Coronary artery (tissue), 2 donors: ENCODE results near the gene RNASEH2A.
A peak's percentile ranks its signal among the peaks of the same experiment; 100 is the strongest.

Experiments
- DNase-seq: peaks from one replicate; pipeline ENCODE4 v3.0.0-alpha.2; 2017; ENCODE audit warnings: low spot score
- H3K27ac ChIP-seq, 2 donors: fragments of 200-600 bp; sonication (generic); one replicate each; pipeline ENCODE4 v1.5.1; 2016 to 2019
- H3K4me3 ChIP-seq: fragments of 200-600 bp; sonication (generic); 2 replicates; pipeline ENCODE4 v1.5.1; 2016; ENCODE audit warnings: mild to moderate bottlenecking, moderate library complexity
- TF ChIP-seq, protein P1 (sequence below): fragments of 200-600 bp; sonication (generic); IDR thresholded peaks from one replicate; pipeline ENCODE4 v1.5.1; 2019; ENCODE audit warnings: antibody characterized with exemption

RNASEH2A gene

DNA sequence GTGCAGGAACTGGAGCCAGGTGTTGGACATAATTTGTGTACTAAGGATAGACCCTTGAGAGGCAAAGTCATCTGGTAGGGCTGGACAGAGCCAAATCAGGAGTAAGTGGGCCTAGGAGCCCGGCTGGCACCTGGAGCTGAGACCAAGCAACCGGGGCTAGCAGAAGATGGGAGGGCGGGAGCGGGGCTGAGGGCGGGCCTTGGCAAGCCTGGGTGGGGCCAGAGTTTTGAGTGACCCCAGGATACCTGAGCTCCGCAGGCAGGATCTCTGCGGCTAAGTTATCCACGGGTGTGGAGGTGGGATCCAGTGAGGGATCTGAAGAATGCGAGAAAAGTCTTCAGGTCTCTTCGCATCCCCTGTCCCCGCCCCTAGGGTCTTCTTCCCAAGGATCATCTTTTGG is 39.2 kb upstream of the RNASEH2A start:
- Histone ChIP-seq H3K4me3 (no peak overlapping the region), H3K27ac (no peak overlapping the region)
- no peak for DNase-seq
- TF ChIP-seq, protein P1, sequence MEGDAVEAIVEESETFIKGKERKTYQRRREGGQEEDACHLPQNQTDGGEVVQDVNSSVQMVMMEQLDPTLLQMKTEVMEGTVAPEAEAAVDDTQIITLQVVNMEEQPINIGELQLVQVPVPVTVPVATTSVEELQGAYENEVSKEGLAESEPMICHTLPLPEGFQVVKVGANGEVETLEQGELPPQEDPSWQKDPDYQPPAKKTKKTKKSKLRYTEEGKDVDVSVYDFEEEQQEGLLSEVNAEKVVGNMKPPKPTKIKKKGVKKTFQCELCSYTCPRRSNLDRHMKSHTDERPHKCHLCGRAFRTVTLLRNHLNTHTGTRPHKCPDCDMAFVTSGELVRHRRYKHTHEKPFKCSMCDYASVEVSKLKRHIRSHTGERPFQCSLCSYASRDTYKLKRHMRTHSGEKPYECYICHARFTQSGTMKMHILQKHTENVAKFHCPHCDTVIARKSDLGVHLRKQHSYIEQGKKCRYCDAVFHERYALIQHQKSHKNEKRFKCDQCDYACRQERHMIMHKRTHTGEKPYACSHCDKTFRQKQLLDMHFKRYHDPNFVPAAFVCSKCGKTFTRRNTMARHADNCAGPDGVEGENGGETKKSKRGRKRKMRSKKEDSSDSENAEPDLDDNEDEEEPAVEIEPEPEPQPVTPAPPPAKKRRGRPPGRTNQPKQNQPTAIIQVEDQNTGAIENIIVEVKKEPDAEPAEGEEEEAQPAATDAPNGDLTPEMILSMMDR, result no peak

DNA sequence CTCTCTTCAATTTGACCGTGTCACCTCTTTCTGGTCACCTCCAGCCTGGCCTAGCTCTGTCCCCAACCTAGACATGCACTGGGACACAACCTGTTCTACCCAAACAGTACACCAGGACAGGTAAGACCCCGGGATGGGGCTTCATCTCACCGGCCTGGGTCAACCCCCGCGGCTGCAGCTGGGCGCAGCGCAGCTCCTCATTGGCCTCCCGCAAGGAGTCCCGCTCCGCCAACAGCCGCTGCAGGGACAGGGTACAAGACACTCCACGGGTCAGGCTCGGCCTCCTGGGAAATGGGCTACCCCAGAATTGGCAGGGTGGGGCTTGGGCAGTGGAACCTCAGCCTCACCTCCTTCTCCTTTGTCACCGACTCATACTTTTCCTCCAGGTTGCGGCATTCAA is 38.7 kb upstream of the RNASEH2A start:
- TF ChIP-seq, protein P1, result no peak
- Histone ChIP-seq H3K27ac (no peak overlapping the region), H3K4me3 (no peak overlapping the region)
- no peak for DNase-seq

DNA sequence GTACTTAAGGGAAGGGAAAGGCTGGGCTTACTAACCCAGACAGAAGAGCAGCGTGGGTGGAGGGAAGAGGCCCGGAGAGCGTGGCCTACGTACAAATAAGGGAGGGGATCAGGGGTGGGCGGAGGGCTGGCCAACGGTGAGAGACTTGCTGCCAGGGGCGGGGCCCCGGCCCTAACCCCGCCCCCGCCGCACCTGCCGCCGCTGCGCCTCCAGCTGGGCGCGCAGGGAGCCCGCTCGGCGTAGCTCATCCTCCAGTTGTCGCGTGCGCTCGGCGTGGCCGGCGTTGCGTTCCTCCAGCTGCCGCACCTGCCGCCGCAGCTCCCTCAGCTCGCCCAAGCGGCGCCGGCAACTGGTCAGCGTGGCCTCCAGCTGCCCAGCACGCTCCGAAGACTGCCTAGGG is 36.7 kb upstream of the RNASEH2A start:
- H3K4me3 ChIP-seq, result no peak overlapping the region
- TF ChIP-seq, protein P1, result no peak
- no peak for DNase-seq
- H3K27ac ChIP-seq, result no peak overlapping the region

DNA sequence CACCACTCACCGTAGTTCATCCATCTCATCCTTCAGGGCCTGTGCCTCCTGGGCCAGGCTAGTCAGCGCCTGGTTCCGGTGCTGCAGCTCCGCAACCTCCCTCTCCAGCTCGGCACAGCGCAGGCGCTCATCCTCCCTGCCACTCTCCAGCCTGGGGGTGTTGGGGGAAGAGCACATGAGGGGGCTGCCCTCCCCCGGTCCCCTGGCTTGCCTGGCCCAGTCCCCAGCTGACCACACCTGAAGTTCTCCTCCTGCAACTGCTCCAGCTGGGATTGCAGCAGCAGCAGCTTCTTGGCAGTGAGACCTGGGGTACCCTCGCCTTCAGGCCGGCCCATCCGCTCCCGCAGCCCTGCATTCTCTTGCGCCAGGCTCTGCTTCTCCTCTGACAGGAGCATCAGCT is 35.5 kb upstream of the RNASEH2A start:
- no peak for DNase-seq
- TF ChIP-seq, protein P1, result no peak
- H3K27ac ChIP-seq, result no peak overlapping the region

GRCh38 chr19:12772323-12772722 is 34.1 kb upstream of the RNASEH2A start:
- no peak overlapping the region for H3K4me3 ChIP-seq
- no peak for DNase-seq
- TF ChIP-seq, protein P1, result no peak
- no peak overlapping the region for H3K27ac ChIP-seq

More for the DNA sequence above, 35.5 kb upstream of the RNASEH2A start:
- H3K4me3 ChIP-seq, result no peak overlapping the region

DNA sequence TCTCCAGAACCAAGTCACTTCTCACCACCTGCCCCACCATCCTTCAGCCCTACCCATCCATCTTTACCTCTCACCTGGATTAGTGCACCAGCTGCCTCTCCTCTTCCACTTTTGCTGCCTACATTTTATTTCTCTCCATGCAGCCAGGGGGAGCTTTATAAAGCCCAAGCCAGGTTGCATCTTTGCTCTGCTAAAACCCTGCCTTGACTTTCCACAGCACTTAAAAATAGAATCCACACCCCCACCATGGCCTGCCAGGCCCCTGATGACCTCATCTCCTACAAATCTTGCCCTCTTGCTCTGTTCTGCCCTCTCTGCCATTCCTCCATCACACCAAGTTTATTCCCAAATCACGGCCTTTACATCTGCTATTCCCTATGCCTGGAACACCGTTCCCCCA is 32.8 kb upstream of the RNASEH2A start:
- H3K27ac ChIP-seq, result peak overlapping the region in 1 of 2 donors; percentile 28
- no peak for DNase-seq
- TF ChIP-seq, protein P1, result no peak
- H3K4me3 ChIP-seq, result no peak overlapping the region

GRCh38 chr19:12774588-12775555 is 31.5 kb upstream of the RNASEH2A start, which contains the start of gene HOOK2:
Gene HOOK2, minus strand, starts transcription at chr19:12775552. Its CDS starts 103 bp downstream, at chr19:12775449.
- peak within 1 kb of the TSS; percentile 82 for H3K4me3 ChIP-seq
- TF ChIP-seq, protein P1, result no peak
- H3K27ac ChIP-seq, result peak within 1 kb of the TSS; percentile 70 to 83
- DNase-seq, result peak; percentile 83
